ENCODE measurements around the gene SMIM30. TPM values are rescaled to one million over a fixed set of nuclear protein-coding genes. Genes with fewer than 3 reads are reported as not detected.

The SMIM30 gene
- total RNA-seq, 1 donor from 2014 or later: 43.3 TPM

DNA sequence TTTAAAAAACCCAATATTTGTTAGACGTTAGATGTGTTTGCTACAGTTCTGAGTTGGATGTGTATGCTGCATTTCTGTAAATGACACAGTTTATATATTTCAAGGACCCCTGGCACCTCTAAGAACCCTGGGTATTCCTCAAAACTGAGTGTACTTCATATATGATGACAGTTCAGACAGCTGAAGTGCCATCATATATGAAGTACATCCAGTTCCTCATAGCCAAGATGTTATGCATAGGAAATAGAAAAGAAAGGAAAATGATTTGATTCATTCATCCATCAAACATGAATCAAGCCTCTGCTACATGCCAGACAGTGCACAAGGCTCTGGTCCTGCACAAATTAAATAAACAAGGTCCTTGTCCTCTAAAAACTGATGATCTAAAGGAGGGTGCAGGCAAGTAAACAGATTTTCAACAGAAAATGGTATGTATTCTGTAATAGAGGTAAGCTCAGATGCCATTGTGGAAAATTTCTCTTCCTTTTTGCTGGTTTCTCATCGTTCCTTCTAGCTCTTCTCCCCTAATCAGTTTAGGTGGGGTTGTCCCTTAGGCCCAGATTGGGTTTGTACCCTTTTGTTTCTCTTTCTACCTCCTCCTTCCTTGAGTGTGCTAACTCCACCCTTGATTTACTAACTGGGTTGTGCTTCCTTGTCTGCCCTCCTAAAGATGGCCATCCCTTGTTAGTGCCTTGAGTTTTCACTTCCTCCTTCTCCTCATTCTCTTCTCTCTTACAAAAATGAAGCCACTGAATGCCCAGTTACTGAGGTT lies 25.3 kb upstream of the SMIM30 start:
- no peak overlapping the region for H3K4me3 ChIP-seq (ENCODE audit: low read depth, low read length)
- TF ChIP-seq, protein P1, sequence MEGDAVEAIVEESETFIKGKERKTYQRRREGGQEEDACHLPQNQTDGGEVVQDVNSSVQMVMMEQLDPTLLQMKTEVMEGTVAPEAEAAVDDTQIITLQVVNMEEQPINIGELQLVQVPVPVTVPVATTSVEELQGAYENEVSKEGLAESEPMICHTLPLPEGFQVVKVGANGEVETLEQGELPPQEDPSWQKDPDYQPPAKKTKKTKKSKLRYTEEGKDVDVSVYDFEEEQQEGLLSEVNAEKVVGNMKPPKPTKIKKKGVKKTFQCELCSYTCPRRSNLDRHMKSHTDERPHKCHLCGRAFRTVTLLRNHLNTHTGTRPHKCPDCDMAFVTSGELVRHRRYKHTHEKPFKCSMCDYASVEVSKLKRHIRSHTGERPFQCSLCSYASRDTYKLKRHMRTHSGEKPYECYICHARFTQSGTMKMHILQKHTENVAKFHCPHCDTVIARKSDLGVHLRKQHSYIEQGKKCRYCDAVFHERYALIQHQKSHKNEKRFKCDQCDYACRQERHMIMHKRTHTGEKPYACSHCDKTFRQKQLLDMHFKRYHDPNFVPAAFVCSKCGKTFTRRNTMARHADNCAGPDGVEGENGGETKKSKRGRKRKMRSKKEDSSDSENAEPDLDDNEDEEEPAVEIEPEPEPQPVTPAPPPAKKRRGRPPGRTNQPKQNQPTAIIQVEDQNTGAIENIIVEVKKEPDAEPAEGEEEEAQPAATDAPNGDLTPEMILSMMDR (conservative IDR thresholded peaks at IDR 0.05; ENCODE audit: low read depth, low read length): no peak
- DNase-seq (ENCODE audit: low read depth): no peak

DNA sequence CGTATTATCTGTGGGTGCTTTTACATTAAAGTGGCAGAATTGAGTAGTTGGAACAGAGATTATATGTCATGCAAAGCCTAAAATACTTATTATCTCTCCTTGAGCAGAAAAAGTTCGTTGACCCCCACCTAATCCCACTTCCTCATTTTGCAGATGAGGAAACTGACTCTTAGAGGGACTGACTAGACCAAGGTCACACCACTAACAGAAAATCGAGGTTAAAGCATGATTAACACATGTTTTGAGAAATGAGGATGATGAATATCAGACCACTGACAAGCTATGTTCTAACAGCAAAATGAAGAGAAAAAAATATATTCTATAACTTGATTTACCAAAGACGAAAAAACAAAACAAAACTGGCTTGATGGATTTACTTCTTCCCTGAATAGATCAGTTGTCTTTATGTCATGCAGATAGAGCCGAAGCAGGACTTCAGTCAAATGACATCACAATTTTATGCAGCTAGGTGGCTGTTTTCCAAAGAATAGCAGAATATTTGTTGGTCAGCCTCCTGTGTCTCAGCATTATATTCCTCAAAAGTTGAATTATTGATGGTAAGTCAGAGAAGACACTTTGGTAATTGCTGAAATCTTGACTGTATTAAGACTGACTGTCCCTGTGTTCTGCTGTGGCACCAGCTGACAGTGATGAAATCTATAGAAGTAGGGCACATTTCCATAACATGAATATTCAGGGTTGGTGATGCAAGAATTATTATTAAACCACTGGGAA lies 24.2 kb upstream of the SMIM30 start:
- H3K4me3 ChIP-seq (ENCODE audit: low read depth, low read length): no peak overlapping the region
- no peak for DNase-seq (ENCODE audit: low read depth)
- TF ChIP-seq, protein P1 (conservative IDR thresholded peaks at IDR 0.05; ENCODE audit: low read depth, low read length): no peak

DNA sequence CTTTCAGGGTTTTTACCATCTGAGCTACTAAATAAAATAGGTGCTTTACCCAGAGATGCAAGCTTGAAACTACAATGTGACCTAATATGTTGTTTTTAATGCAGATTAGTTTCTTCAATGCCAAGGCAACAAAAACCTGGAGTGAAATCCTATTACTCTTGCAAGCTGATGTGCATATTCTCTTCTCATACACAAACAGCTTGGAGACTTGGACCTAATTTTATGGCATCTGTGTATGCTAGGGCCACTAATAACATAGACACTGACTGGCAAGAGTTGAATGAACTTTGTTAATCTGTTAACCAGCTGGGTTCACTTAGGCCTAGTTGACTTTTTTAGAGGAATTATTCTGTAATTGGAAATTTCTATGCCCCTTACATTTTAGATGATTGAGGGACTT lies 23.4 kb upstream of the SMIM30 start:
- TF ChIP-seq, protein P1 (conservative IDR thresholded peaks at IDR 0.05; ENCODE audit: low read depth, low read length): no peak
- no peak for DNase-seq (ENCODE audit: low read depth)
- no peak overlapping the region for H3K4me3 ChIP-seq (ENCODE audit: low read depth, low read length)

DNA sequence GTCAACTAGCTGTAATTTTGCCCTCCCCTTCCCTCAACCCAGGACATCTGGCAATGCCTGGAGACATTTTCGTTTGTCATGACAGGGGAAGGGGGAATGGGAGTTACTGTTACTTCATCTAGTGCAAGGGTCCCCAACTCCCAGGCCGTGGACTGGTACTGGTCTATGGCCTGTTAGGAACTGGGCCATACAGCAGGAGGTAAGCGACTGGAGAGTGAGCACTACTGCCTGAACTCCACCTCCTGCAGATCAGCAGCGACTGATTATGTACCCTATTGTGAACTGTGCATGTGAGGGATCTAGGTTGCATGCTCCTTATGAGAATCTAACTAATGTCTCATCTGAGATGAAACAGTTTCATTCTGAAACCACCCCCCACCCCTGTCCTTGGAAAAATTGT lies 22.6 kb upstream of the SMIM30 start:
- no peak for DNase-seq (ENCODE audit: low read depth)
- no peak overlapping the region for H3K4me3 ChIP-seq (ENCODE audit: low read depth, low read length)
- TF ChIP-seq, protein P1 (conservative IDR thresholded peaks at IDR 0.05; ENCODE audit: low read depth, low read length): no peak

DNA sequence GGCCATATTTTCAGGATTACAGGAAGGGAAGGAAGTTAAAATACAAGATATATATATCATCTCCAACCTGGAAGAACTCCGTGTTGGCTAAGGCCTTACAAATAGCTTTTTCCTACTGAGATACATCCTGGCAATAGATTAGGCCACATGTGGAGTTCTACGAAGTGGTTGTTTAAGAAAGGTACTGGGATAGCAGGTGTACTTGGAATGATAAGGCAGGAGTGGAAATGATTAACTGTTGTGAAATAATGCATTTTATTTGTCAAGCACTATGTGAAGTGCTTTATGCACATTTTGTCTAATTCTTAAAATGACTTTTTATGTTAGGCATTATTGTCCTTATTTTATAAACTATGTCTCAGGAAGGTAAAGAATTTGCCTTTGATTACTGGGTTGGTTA lies 18.9 kb upstream of the SMIM30 start:
- DNase-seq (ENCODE audit: low read depth): no peak
- TF ChIP-seq, protein P1 (conservative IDR thresholded peaks at IDR 0.05; ENCODE audit: low read depth, low read length): no peak
- H3K4me3 ChIP-seq (ENCODE audit: low read depth, low read length): no peak overlapping the region

DNA sequence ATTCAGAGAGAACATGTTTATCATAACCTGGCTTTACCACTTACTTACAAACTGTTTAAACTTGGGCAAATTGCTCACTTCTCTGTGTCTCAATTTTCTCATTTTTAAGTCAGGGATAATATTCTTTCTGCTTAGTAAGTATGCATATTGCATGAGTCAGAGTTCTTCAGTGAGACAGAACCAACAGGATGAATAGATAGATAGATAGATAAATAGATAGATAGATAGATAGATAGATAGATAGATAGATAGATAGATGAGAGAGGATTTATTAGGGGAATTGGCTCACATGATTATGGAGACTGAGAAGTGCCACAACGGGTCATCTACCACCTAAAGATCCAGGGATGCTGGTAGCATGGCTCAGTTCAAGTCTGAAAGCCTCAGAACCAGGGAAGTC lies 15.7 kb upstream of the SMIM30 start:
- H3K4me3 ChIP-seq (ENCODE audit: low read depth, low read length): no peak overlapping the region
- TF ChIP-seq, protein P1 (conservative IDR thresholded peaks at IDR 0.05; ENCODE audit: low read depth, low read length): no peak
- DNase-seq (ENCODE audit: low read depth): no peak
